ENCODE results near the gene CLCN4.

Gene CLCN4

DNA sequence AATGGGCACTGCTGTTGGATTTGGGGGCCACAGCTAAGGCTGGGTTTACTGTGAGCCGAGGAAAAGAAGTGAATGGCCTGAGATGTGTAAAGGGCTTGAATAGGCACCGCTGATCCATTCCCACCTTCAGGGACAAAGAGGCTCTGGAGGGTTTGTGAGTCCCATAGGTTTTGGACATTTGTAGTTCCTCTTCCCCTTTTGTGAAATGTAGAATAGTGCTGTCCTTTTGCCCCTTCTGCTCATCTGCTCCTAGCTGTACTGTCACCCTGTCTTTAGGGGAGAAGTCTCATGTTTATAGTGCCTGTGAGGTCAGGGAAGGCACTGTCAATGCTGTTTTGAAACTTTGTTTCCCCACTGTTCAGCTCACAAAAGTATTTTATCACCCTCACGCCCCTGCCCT is 26.4 kb upstream of the CLCN4 start:
- no peak for DNase-seq (ENCODE audit: low read depth)

DNA sequence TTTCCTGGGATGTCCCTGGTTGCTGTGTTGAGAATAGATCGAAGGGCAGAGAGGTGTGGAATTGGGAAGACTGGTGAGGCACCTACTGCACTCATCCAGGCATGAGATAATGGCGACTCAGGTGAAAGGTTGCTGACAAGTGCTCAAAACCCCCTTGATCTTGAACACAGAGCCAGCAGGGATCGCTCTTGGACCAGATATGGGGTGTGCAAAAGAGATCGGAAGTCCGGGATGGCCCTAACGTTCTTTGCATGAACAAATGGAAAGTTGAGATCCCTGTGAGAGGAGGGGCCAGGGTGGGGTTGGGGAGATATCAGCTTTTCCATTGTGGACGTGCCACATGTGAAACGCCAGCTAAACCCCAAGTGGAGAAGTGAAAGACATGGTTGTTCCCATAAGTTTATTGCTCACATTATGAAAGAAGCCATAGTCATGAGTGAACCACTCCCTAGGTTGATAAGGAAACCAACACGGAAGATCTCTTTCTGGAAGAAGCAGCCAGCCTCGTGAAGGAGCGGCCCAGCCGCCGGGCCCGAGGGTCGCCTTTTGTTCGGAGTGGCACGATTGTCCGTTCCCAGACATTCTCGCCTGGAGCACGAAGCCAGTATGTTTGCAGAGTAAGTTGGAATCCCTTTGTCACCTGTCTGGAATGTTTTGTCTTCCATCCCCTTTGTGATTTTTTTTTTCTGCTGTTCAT is 22.6 kb upstream of the CLCN4 start:
- DNase-seq (ENCODE audit: low read depth), result no peak

GRCh38 chrX:10134921-10135320 is 21.9 kb upstream of the CLCN4 start:
- no peak for DNase-seq (ENCODE audit: low read depth)

GRCh38 chrX:10135561-10136399 is 21.0 kb upstream of the CLCN4 start:
- DNase-seq (ENCODE audit: low read depth), result no peak

GRCh38 chrX:10138726-10139125 is 18.0 kb upstream of the CLCN4 start:
- no peak for DNase-seq (ENCODE audit: low read depth)

DNA sequence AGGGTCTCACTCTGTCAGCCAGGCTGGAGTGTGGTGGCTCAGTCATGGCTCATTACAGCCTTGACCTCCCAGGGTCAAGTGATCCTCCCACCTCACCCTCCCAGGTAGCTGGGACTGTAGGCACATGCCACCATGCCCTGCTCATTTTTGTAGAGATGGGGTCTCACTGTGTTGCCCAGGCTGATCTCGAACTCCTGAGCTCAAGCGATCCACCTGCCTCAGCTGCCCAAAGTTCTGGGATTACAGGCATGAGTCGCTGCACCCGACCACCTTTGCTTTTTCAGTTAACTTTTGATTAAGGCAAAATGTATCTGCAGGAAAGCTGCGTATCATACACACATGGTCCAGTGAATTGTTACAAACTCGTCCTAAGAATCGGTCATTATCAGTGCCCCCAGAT is 16.5 kb upstream of the CLCN4 start:
- DNase-seq (ENCODE audit: low read depth), result no peak

GRCh38 chrX:10142041-10142599 is 14.7 kb upstream of the CLCN4 start:
- DNase-seq (ENCODE audit: low read depth), result no peak

GRCh38 chrX:10143071-10143983 is 13.4 kb upstream of the CLCN4 start:
- DNase-seq (ENCODE audit: low read depth), result no peak

DNA sequence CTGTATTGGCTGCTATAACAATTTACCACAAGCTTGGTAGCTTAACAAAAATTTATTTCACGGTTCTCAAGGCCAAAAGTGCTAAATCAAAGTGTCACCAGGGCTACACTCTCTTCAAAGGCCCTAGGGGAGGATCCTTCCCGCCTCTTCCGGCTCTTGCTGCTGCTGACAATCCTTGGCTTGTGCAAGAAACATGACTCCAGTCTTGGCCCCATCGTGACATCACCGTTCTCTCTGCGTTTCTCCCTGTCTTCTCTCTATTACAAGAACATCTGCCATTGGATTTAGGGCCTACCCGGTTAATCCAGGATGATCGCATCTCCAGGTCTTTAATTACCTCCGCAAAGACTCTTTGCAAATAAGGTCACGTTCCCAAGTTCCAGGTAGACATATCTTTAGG is 10.4 kb upstream of the CLCN4 start:
- DNase-seq (ENCODE audit: low read depth), result no peak

- no peak for DNase-seq (ENCODE audit: low read depth)
Observed at GRCh38 chrX:10152086-10152485, 4.7 kb upstream of the CLCN4 start.

GRCh38 chrX:10155137-10155536 is 1.6 kb upstream of the CLCN4 start:
- DNase-seq (ENCODE audit: low read depth), result no peak

GRCh38 chrX:10157032-10157341 is 212 bp downstream of the CLCN4 start:
- no peak for DNase-seq (ENCODE audit: low read depth)

- DNase-seq (ENCODE audit: low read depth), result no peak
Observed at GRCh38 chrX:10157543-10157942, 768 bp downstream of the CLCN4 start.

GRCh38 chrX:10158279-10159144 is 1.7 kb downstream of the CLCN4 start:
- DNase-seq (ENCODE audit: low read depth), result no peak

DNA sequence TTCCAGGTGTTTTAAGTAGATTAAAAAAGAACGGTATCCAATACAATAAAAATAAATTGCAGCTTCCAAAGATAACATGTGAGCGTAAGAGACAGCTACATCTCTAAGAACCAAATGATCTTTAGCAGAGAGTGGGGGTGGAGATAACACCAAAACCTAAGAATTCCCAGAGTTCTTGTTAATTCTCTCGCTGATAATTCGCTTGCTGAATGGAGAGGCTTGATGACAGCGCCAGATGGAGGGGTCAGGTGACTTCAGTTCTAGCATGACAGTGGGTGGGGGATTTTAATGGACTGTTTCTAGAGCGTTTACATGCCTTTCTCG is 2.3 kb downstream of the CLCN4 start:
- no peak for DNase-seq (ENCODE audit: low read depth)

GRCh38 chrX:10160211-10160610 is 3.4 kb downstream of the CLCN4 start:
- no peak for DNase-seq (ENCODE audit: low read depth)

DNA sequence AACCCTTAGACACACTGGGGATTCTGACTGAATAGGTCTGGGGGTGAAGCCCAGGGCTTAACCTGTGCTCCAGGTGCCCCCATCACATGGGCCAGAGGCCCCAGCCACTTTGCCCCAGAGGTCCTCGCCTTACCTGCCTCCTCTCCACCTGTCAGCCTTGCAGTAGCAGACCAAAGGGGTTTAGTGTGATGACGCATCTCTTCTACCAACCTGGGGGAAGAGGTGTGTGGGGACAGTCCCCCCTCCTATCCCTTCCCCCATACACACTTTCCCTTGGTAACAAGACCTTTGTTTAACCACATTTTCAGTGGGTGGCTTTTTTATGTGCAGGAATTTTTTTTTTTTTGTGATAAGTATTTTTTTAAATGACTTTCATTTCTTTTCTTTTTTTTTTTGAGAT is 6.3 kb downstream of the CLCN4 start:
- DNase-seq (ENCODE audit: low read depth), result no peak

DNA sequence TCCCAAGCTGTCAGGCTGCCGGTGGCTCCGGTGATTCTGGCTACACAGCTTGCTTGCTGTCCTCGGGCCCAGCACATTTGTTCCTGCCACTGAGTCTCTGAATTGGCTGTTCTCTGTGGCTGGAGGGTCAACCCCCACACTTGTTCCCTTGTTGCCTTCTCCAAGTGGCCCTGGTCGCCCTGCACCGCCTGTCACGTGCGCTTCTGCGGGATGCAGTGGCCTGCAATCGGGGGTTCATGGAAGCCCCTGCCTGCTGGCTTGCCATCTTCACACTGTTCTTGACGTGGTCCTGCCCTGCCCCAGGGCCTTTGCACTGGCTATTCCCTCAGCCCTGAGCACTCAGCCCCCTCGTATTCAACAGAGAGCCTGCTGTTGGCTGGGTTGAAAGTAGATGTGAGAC is 8.1 kb downstream of the CLCN4 start:
- no peak for DNase-seq (ENCODE audit: low read depth)

GRCh38 chrX:10165580-10166247 is 8.9 kb downstream of the CLCN4 start:
- no peak for DNase-seq (ENCODE audit: low read depth)

GRCh38 chrX:10166248-10166716 is 9.5 kb downstream of the CLCN4 start:
- no peak for DNase-seq (ENCODE audit: low read depth)

GRCh38 chrX:10166731-10167151 is 10.0 kb downstream of the CLCN4 start:
- no peak for DNase-seq (ENCODE audit: low read depth)
